ENCODE measurements around the gene KNDC1.

DNA sequence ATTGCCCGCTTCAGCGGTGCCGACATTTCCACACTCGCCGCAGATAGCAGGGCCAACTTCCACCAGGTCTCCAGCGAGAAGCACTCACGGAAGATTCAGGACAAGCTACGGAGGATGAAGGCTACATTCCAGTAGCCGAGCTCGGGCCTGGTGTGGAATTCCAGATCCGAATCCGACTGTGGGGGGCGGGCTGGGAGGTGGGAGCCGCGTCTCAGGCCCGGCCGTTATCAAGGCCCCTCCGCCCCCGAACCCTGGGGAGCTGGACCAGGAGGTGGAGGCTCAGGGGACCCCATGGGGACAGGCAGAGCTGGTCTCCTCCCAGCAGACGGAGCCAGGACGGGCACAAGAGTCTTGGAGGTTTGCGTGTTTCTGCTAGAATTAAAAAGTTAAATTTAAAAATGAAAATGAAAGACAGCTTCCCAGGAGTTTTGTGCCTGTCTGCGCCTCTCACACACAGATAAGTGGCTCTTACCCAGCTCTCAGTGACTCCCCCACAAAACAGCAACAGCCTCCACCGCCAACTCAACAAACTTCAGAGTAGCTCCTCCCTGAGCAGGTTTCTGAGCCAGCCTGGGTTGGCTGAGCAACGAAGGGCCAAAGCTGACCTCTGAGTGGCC lies 64.8 kb downstream of the KNDC1 start:
- TF ChIP-seq, protein P1, sequence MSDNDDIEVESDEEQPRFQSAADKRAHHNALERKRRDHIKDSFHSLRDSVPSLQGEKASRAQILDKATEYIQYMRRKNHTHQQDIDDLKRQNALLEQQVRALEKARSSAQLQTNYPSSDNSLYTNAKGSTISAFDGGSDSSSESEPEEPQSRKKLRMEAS (IDR thresholded peaks at IDR 0.05; ENCODE audit: low read depth, low read length), result no peak
- TF ChIP-seq POLR2AphosphoS2 (IDR thresholded peaks at IDR 0.05; ENCODE audit: low read depth, low read length), result no peak
- TF ChIP-seq, protein P2, sequence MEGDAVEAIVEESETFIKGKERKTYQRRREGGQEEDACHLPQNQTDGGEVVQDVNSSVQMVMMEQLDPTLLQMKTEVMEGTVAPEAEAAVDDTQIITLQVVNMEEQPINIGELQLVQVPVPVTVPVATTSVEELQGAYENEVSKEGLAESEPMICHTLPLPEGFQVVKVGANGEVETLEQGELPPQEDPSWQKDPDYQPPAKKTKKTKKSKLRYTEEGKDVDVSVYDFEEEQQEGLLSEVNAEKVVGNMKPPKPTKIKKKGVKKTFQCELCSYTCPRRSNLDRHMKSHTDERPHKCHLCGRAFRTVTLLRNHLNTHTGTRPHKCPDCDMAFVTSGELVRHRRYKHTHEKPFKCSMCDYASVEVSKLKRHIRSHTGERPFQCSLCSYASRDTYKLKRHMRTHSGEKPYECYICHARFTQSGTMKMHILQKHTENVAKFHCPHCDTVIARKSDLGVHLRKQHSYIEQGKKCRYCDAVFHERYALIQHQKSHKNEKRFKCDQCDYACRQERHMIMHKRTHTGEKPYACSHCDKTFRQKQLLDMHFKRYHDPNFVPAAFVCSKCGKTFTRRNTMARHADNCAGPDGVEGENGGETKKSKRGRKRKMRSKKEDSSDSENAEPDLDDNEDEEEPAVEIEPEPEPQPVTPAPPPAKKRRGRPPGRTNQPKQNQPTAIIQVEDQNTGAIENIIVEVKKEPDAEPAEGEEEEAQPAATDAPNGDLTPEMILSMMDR (IDR thresholded peaks at IDR 0.05 in 2 of 3, conservative IDR thresholded peaks at IDR 0.05 in 1 of 3; ENCODE audit: control insufficient read depth in 2 of 3, extremely low read depth in 1 of 3, insufficient read depth in 1 of 3, low read depth in 3 of 3, low read length in 3 of 3), result no peak
- no peak for TF ChIP-seq POLR2A (IDR thresholded peaks at IDR 0.05; ENCODE audit: low read depth, low read length)
- TF ChIP-seq, protein P3, sequence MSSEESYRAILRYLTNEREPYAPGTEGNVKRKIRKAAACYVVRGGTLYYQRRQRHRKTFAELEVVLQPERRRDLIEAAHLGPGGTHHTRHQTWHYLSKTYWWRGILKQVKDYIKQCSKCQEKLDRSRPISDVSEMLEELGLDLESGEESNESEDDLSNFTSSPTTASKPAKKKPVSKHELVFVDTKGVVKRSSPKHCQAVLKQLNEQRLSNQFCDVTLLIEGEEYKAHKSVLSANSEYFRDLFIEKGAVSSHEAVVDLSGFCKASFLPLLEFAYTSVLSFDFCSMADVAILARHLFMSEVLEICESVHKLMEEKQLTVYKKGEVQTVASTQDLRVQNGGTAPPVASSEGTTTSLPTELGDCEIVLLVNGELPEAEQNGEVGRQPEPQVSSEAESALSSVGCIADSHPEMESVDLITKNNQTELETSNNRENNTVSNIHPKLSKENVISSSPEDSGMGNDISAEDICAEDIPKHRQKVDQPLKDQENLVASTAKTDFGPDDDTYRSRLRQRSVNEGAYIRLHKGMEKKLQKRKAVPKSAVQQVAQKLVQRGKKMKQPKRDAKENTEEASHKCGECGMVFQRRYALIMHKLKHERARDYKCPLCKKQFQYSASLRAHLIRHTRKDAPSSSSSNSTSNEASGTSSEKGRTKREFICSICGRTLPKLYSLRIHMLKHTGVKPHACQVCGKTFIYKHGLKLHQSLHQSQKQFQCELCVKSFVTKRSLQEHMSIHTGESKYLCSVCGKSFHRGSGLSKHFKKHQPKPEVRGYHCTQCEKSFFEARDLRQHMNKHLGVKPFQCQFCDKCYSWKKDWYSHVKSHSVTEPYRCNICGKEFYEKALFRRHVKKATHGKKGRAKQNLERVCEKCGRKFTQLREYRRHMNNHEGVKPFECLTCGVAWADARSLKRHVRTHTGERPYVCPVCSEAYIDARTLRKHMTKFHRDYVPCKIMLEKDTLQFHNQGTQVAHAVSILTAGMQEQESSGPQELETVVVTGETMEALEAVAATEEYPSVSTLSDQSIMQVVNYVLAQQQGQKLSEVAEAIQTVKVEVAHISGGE (CRISPR knock-in tag; IDR thresholded peaks at IDR 0.05), result no peak
- TF ChIP-seq, protein P4, sequence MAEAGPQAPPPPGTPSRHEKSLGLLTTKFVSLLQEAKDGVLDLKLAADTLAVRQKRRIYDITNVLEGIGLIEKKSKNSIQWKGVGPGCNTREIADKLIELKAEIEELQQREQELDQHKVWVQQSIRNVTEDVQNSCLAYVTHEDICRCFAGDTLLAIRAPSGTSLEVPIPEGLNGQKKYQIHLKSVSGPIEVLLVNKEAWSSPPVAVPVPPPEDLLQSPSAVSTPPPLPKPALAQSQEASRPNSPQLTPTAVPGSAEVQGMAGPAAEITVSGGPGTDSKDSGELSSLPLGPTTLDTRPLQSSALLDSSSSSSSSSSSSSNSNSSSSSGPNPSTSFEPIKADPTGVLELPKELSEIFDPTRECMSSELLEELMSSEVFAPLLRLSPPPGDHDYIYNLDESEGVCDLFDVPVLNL (IDR thresholded peaks at IDR 0.05; ENCODE audit: low read depth, low read length), result no peak
